ENCODE results near the gene CAPN8. TPM values are rescaled to one million over a fixed set of nuclear protein-coding genes. Genes with fewer than 3 reads are reported as not detected.
"Not testable (repeated sequence)": the region's sequence is repeated elsewhere in the genome, so short reads cannot be mapped to it uniquely, and the experiment has no call there.

CAPN8 gene
- total and polyA plus RNA-seq, 4 donors = 0.08 to 0.16 TPM; not detected in 2

GRCh38 chr1:223519116-223519515 lies 146.4 kb downstream of the CAPN8 start:
- Histone ChIP-seq H3K36me3 (ENCODE audit: control insufficient read depth in 4 of 4, insufficient read depth in 3 of 4, low read depth in 1 of 4, low read length in 3 of 4) (no peaks in the 10 kb centered on the region), H3K4me3 (ENCODE audit: low read depth in 1 of 3, low read length in 3 of 3) (no peak overlapping the region), H3K27me3 (ENCODE audit: control insufficient read depth in 4 of 4, insufficient read depth in 4 of 4, low read length in 3 of 4) (no peaks in the 10 kb centered on the region), H3K9me3 (ENCODE audit: control insufficient read depth in 4 of 4, low read length in 3 of 4) (no peaks in the 10 kb centered on the region), H3K27ac (ENCODE audit: low read depth in 1 of 2, low read length in 2 of 2) (no peak overlapping the region), H3K9ac (ENCODE audit: low read depth in 1 of 2, low read length in 2 of 2) (no peak overlapping the region), H3K4me1 (ENCODE audit: control insufficient read depth in 4 of 4, insufficient read depth in 4 of 4, low read length in 3 of 4) (no peaks in the 10 kb centered on the region)
- 92% methylated on average over 2 of the region's 2 CpGs for WGBS
- DNase-seq (ENCODE audit: low spot score) = no peak
- TF ChIP-seq GABPA (IDR thresholded peaks at IDR 0.05 in 1 of 2, conservative IDR thresholded peaks at IDR 0.05 in 1 of 2) (no peak), YY1 (IDR thresholded peaks at IDR 0.05) (no peak), TAF1 (conservative IDR thresholded peaks at IDR 0.05) (no peak), JUND (IDR thresholded peaks at IDR 0.05) (no peak), RXRA (IDR thresholded peaks at IDR 0.05) (no peak), FOXA2 (IDR thresholded peaks at IDR 0.05) (no peak), CTCF (IDR thresholded peaks at IDR 0.05; ENCODE audit: low read depth, low read length, missing input control) (no peak)
- TF ChIP-seq, protein P1, sequence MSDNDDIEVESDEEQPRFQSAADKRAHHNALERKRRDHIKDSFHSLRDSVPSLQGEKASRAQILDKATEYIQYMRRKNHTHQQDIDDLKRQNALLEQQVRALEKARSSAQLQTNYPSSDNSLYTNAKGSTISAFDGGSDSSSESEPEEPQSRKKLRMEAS (IDR thresholded peaks at IDR 0.05) = no peak

DNA sequence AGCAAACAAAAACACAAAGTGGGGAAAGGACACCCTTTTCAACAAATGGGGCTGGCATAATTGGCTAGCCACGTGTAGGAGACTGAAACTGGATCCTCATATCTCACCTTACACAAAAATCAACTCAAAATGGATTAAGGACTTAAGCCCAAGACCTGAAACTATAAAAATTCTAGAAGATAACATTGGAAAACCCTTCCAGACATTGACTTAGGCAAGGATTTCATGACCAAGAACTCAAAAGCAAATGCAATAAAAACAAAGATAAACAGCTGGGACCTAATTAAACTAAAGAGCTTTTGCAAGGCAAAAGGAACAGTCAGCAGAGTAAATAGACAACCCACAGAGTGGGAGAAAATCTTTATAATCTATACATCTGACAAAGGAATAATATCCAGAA lies 146.9 kb downstream of the CAPN8 start:
- DNase-seq (ENCODE audit: low spot score); H3K27ac ChIP-seq (ENCODE audit: low read depth in 1 of 2, low read length in 2 of 2); H3K4me1 ChIP-seq (ENCODE audit: control insufficient read depth in 4 of 4, insufficient read depth in 4 of 4, low read length in 3 of 4); H3K9ac ChIP-seq (ENCODE audit: low read depth in 1 of 2, low read length in 2 of 2); H3K36me3 ChIP-seq (ENCODE audit: control insufficient read depth in 4 of 4, insufficient read depth in 3 of 4, low read depth in 1 of 4, low read length in 3 of 4); H3K27me3 ChIP-seq (ENCODE audit: control insufficient read depth in 4 of 4, insufficient read depth in 4 of 4, low read length in 3 of 4); H3K4me3 ChIP-seq (ENCODE audit: low read depth in 1 of 3, low read length in 3 of 3); H3K9me3 ChIP-seq (ENCODE audit: control insufficient read depth in 4 of 4, low read length in 3 of 4): not testable (repeated sequence)
- 67% methylated on average over 1 of the region's 1 CpG for WGBS

- no peak for TF ChIP-seq JUND (IDR thresholded peaks at IDR 0.05)
- no peak for TF ChIP-seq RAD21 (IDR thresholded peaks at IDR 0.05)
- TF ChIP-seq, protein P1 (IDR thresholded peaks at IDR 0.05) = no peak
- no peak for TF ChIP-seq HNF4G (IDR thresholded peaks at IDR 0.05)
- TF ChIP-seq GABPA (IDR thresholded peaks at IDR 0.05 in 1 of 2, conservative IDR thresholded peaks at IDR 0.05 in 1 of 2) = no peak
- TF ChIP-seq FOXA2 (IDR thresholded peaks at IDR 0.05) = no peak
- no peak for TF ChIP-seq FOXA1 (IDR thresholded peaks at IDR 0.05)
- no peak for TF ChIP-seq CTCF (IDR thresholded peaks at IDR 0.05; ENCODE audit: low read depth, low read length, missing input control)
- TF ChIP-seq YY1 (IDR thresholded peaks at IDR 0.05) = no peak
- TF ChIP-seq, protein P2, sequence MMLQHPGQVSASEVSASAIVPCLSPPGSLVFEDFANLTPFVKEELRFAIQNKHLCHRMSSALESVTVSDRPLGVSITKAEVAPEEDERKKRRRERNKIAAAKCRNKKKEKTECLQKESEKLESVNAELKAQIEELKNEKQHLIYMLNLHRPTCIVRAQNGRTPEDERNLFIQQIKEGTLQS (IDR thresholded peaks at IDR 0.05) = no peak
- TF ChIP-seq EGR1 (IDR thresholded peaks at IDR 0.05; ENCODE audit: low read depth in 2 of 2) = no peak
- no peak for TF ChIP-seq ZBTB33 (IDR thresholded peaks at IDR 0.05)
- TF ChIP-seq, protein P3, sequence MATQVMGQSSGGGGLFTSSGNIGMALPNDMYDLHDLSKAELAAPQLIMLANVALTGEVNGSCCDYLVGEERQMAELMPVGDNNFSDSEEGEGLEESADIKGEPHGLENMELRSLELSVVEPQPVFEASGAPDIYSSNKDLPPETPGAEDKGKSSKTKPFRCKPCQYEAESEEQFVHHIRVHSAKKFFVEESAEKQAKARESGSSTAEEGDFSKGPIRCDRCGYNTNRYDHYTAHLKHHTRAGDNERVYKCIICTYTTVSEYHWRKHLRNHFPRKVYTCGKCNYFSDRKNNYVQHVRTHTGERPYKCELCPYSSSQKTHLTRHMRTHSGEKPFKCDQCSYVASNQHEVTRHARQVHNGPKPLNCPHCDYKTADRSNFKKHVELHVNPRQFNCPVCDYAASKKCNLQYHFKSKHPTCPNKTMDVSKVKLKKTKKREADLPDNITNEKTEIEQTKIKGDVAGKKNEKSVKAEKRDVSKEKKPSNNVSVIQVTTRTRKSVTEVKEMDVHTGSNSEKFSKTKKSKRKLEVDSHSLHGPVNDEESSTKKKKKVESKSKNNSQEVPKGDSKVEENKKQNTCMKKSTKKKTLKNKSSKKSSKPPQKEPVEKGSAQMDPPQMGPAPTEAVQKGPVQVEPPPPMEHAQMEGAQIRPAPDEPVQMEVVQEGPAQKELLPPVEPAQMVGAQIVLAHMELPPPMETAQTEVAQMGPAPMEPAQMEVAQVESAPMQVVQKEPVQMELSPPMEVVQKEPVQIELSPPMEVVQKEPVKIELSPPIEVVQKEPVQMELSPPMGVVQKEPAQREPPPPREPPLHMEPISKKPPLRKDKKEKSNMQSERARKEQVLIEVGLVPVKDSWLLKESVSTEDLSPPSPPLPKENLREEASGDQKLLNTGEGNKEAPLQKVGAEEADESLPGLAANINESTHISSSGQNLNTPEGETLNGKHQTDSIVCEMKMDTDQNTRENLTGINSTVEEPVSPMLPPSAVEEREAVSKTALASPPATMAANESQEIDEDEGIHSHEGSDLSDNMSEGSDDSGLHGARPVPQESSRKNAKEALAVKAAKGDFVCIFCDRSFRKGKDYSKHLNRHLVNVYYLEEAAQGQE (IDR thresholded peaks at IDR 0.05) = no peak
- no peak for TF ChIP-seq SP1 (IDR thresholded peaks at IDR 0.05)
- TF ChIP-seq RXRA (IDR thresholded peaks at IDR 0.05) = no peak
- TF ChIP-seq NR2F2 (IDR thresholded peaks at IDR 0.05) = no peak
- no peak for TF ChIP-seq HNF4A (conservative IDR thresholded peaks at IDR 0.05)
- no peak for TF ChIP-seq TAF1 (conservative IDR thresholded peaks at IDR 0.05)
- H3K27me3 ChIP-seq (ENCODE audit: control insufficient read depth in 4 of 4, insufficient read depth in 4 of 4, low read length in 3 of 4) = no peaks in the 10 kb centered on the region
- DNase-seq (ENCODE audit: low spot score) = no peak
- H3K9me3 ChIP-seq (ENCODE audit: control insufficient read depth in 4 of 4, low read length in 3 of 4) = no peaks in the 10 kb centered on the region
- H3K27ac ChIP-seq (ENCODE audit: low read depth in 1 of 2, low read length in 2 of 2) = no peak overlapping the region
- H3K9ac ChIP-seq (ENCODE audit: low read depth in 1 of 2, low read length in 2 of 2) = no peak overlapping the region
- H3K4me1 ChIP-seq (ENCODE audit: control insufficient read depth in 4 of 4, insufficient read depth in 4 of 4, low read length in 3 of 4) = no peaks in the 10 kb centered on the region
- no peak overlapping the region for H3K4me3 ChIP-seq (ENCODE audit: low read depth in 1 of 3, low read length in 3 of 3)
- WGBS = 72% methylated on average over 7 of the region's 7 CpGs
- H3K36me3 ChIP-seq (ENCODE audit: control insufficient read depth in 4 of 4, insufficient read depth in 3 of 4, low read depth in 1 of 4, low read length in 3 of 4) = no peaks in the 10 kb centered on the region
Measured at GRCh38 chr1:223515926-223516325, 149.6 kb downstream of the CAPN8 start.
